B cell (primary cell): ENCODE data around the gene TXNDC15. TPM values are rescaled to one million over a fixed set of nuclear protein-coding genes. Genes with fewer than 3 reads are reported as not detected.

ENCODE experiments used
- ATAC-seq: fragments of 200-7000 bp; cut with Tn5 transposase; one replicate; pipeline ENCODE4 v1.10.0; 2021; ENCODE audit warnings: low read depth, mild to moderate bottlenecking, moderate number of reproducible peaks, moderate library complexity
- CTCF ChIA-PET: fragments of 350-600 bp; sonication (Branson Sonifier 250); formaldehyde crosslinking; loops from one replicate; lab custom pipeline; 2021; ENCODE audit warnings: antibody characterized with exemption, inconsistent platforms; lab: Charles Lee
- POLR2A ChIA-PET: fragments of 350-600 bp; sonication (Branson Sonifier 250); formaldehyde crosslinking; loops from one replicate; lab custom pipeline; 2021; ENCODE audit warnings: antibody characterized with exemption; lab: Charles Lee
- DNase-seq: peaks from one replicate; pipeline ENCODE4 v3.0.0; 2013
- H2AFZ ChIP-seq: 2 replicates; pipeline ENCODE4 v1.6.1; 2012; ENCODE audit warnings: mild to moderate bottlenecking, low read depth, low read length; ENCODE audit not compliant: insufficient read depth, poor library complexity, severe bottlenecking
- H3K27ac ChIP-seq, 2 donors: 1 replicate in 1 of 2; 2 replicates in 1 of 2; pipeline ENCODE4 v1.5.1; 2012 to 2013; ENCODE audit warnings: low read length in 2 of 2, mild to moderate bottlenecking in 2 of 2, moderate library complexity in 1 of 2
- H3K27me3 ChIP-seq, 4 experiments: fragments of 200-600 bp in 1 of 4; sonication (generic) in 1 of 4; replicated peaks in 1 of 4; 1 replicate in 2 of 4; 2 replicates in 2 of 4; pipeline versions ENCODE4 v1.6.1 to v1.7.0; 2013 to 2016; ENCODE audit warnings: low read length in 3 of 4, mild to moderate bottlenecking in 2 of 4, mixed read lengths in 1 of 4, moderate library complexity in 1 of 4; ENCODE audit not compliant: insufficient read depth in 4 of 4, control insufficient read depth in 3 of 4; ENCODE audit errors: control extremely low read depth in 1 of 4
- H3K36me3 ChIP-seq, 2 experiments: replicated peaks in 1 of 2; 1 replicate in 1 of 2; 2 replicates in 1 of 2; pipeline versions ENCODE4 v1.6.1 to v1.7.1; 2013; ENCODE audit warnings: low read length in 1 of 2; ENCODE audit not compliant: insufficient read depth in 2 of 2, control insufficient read depth in 1 of 2; ENCODE audit errors: control extremely low read depth in 1 of 2, extremely low read depth in 1 of 2
- H3K4me1 ChIP-seq, 2 donors: fragments of 200-600 bp in 1 of 2; sonication (generic) in 1 of 2; 1 replicate in 1 of 2; 2 replicates in 1 of 2; pipeline versions ENCODE4 v1.5.1 to v1.6.1; 2013 to 2017; ENCODE audit warnings: low read length in 2 of 2; ENCODE audit not compliant: control insufficient read depth in 2 of 2, insufficient read depth in 2 of 2
- H3K4me2 ChIP-seq: replicated peaks from 2 replicates; pipeline ENCODE3; 2012; ENCODE audit warnings: mild to moderate bottlenecking, low read depth, low read length; ENCODE audit not compliant: poor library complexity, severe bottlenecking
- H3K4me3 ChIP-seq, 5 experiments: fragments of 200-600 bp in 1 of 5; sonication (generic) in 1 of 5; 1 replicate in 3 of 5; 2 replicates in 2 of 5; pipeline versions ENCODE4 v1.5.1 to v1.7.0; 2011 to 2016; ENCODE audit warnings: low read length in 4 of 5, mild to moderate bottlenecking in 4 of 5, low read depth in 2 of 5, control low read depth in 1 of 5, moderate library complexity in 1 of 5; ENCODE audit not compliant: insufficient read depth in 1 of 5; ENCODE audit errors: control extremely low read depth in 1 of 5, extremely low read depth in 1 of 5
- H3K79me2 ChIP-seq: fragments of 200-600 bp; sonication (generic); one replicate; pipeline ENCODE4 v1.6.0; 2016; ENCODE audit warnings: low read length; ENCODE audit not compliant: control insufficient read depth, insufficient read depth
- H3K9ac ChIP-seq: fragments of 200-600 bp; sonication (generic); 2 replicates; pipeline ENCODE4 v1.6.1; 2017; ENCODE audit warnings: mild to moderate bottlenecking, low read length, moderate library complexity
- H3K9me3 ChIP-seq, 3 donors: one replicate each; pipeline versions ENCODE4 v1.6.1 to v1.7.1; 2013; ENCODE audit warnings: low read length in 2 of 3; ENCODE audit not compliant: control insufficient read depth in 2 of 3, insufficient read depth in 1 of 3; ENCODE audit errors: control extremely low read depth in 1 of 3
- H4K20me1 ChIP-seq: 2 replicates; pipeline ENCODE4 v1.6.0; 2012; ENCODE audit warnings: mild to moderate bottlenecking, low read length; ENCODE audit not compliant: insufficient read depth, control insufficient read depth, poor library complexity, severe bottlenecking
- H3K27ac Mint-ChIP-seq: one replicate; pipeline ENCODE4 v1.8.0; 2021; ENCODE audit warnings: mixed read lengths
- H3K27me3 Mint-ChIP-seq: one replicate; pipeline ENCODE4 v1.8.0; 2021; ENCODE audit warnings: mixed read lengths
- H3K4me1 Mint-ChIP-seq: one replicate; pipeline ENCODE4 v1.8.0; 2021; ENCODE audit warnings: mixed read lengths
- H3K4me3 Mint-ChIP-seq: one replicate; pipeline ENCODE4 v1.8.0; 2021; ENCODE audit warnings: mixed read lengths
- H3K9me3 Mint-ChIP-seq: one replicate; pipeline ENCODE4 v1.8.0; 2022; ENCODE audit warnings: mixed read lengths; ENCODE audit not compliant: insufficient read depth
- CTCF ChIP-seq: fragments of 200-600 bp; IDR thresholded peaks from one replicate; pipeline ENCODE4 v1.8.0; 2022; ENCODE audit warnings: antibody characterized with exemption, mild to moderate bottlenecking
- EZH2 ChIP-seq: IDR thresholded peaks from 2 replicates; pipeline ENCODE4 v1.6.1; 2012; ENCODE audit warnings: borderline replicate concordance, low read depth, mild to moderate bottlenecking, moderate library complexity, low read length; ENCODE audit not compliant: insufficient read depth, poor library complexity, severe bottlenecking
- WGBS: methylation state at CpG from one replicate; pipeline ENCODE4 v1.1.5; 2013; ENCODE audit warnings: missing lambda C conversion rate; ENCODE audit not compliant: insufficient coverage; 5-methylcytosine and 5-hydroxymethylcytosine counted together
- intact Hi-C: fragments of 100-400 bp; cut with micrococcal nuclease; formaldehyde crosslinking; loops from one replicate; pipeline ENCODE4 v1.10.0; 2022
- polyA plus RNA-seq: library from polyadenylated mRNA; depleted of rRNA; stranded (reverse); fragments of >200 nt; gene quantifications from 2 replicates; pipeline ENCODE4 v1.2.3, GENCODE V29; 2012
- total RNA-seq, 2 donors: library from RNA; stranded (reverse); fragments of 120-200 nt in 1 of 2; gene quantifications; 1 replicate in 1 of 2; 2 replicates in 1 of 2; pipeline versions ENCODE4 v1.2.3 to v1.2.4, GENCODE V29; 2013 to 2022

TXNDC15 gene
- total and polyA plus RNA-seq, 2 donors (not counting 1 experiment from before 2014, with no cell fraction given) = 18.5 to 50.4 TPM

GRCh38 chr5:134840811-134841210 lies 33.4 kb upstream of the TXNDC15 start:
- Histone ChIP-seq H3K27me3 (no peaks in the 10 kb centered on the region), H3K4me2 (no peak overlapping the region), H2AFZ (no peak overlapping the region), H3K4me3 (no peak overlapping the region), H3K4me1 (peaks cover 5% of the 10 kb centered on the region in 2 donors), H3K9ac (no peak overlapping the region), H3K36me3 (peaks cover 1 to 5% of the 10 kb centered on the region in 2 experiments), H3K27ac (no peak overlapping the region), H4K20me1 (no peaks in the 10 kb centered on the region), H3K9me3 (no peaks in the 10 kb centered on the region), H3K79me2 (no peaks in the 10 kb centered on the region)
- intact Hi-C loops = loop anchor here (10.0 kb wide), 1 partner anchor 196 kb away; the partner anchor contains the start of gene SEC24A
- Mint-ChIP-seq H3K27me3 (no peaks in the 10 kb centered on the region), H3K27ac (no peak overlapping the region), H3K4me1 (peaks cover 7% of the 10 kb centered on the region), H3K9me3 (no peaks in the 10 kb centered on the region), H3K4me3 (no peak overlapping the region)
- DNase-seq (no peak), ATAC-seq (no peak)
- CTCF ChIA-PET = interaction anchor here (0.6 kb wide), 1 partner anchor 15 kb away, joined by 4 read pairs; no protein-coding TSS in a partner anchor
- WGBS = 91% methylated on average over 1 of the region's 3 CpGs
- TF ChIP-seq CTCF (no peak), EZH2 (no peak)
- POLR2A ChIA-PET = no interaction called here

GRCh38 chr5:134844252-134844651 lies 29.9 kb upstream of the TXNDC15 start:
- H3K4me3 ChIP-seq = no peak overlapping the region
- no peak for DNase-seq
- H3K27ac Mint-ChIP-seq = no peak overlapping the region
- no peaks in the 10 kb centered on the region for H3K9me3 Mint-ChIP-seq
- H3K27ac ChIP-seq = no peak overlapping the region
- H3K36me3 ChIP-seq = peaks cover 0 to 6% of the 10 kb centered on the region in 2 experiments
- ChIA-PET POLR2A (interaction anchor here (2.1 kb wide), 1 partner anchor 29 kb away, joined by 11 read pairs; the partner anchor contains the start of gene TXNDC15), CTCF (interaction anchor here (3.8 kb wide), 1 partner anchor 60 kb away, joined by 36 read pairs; the partner anchor contains the start of gene PCBD2)
- WGBS = no CpG with 5 or more reads among the region's 1 CpG
- no peak overlapping the region for H3K9ac ChIP-seq
- H4K20me1 ChIP-seq = no peaks in the 10 kb centered on the region
- H3K27me3 ChIP-seq = no peaks in the 10 kb centered on the region
- peaks cover 17 to 21% of the 10 kb centered on the region in 2 donors for H3K4me1 ChIP-seq
- H3K4me3 Mint-ChIP-seq = no peak overlapping the region
- intact Hi-C loops = loop anchor here (10.0 kb wide), 1 partner anchor 199 kb away; the partner anchor contains the start of gene SEC24A
- H3K79me2 ChIP-seq = peaks cover 30% of the 10 kb centered on the region
- no peaks in the 10 kb centered on the region for H3K9me3 ChIP-seq
- H3K4me1 Mint-ChIP-seq = peaks cover 22% of the 10 kb centered on the region
- H2AFZ ChIP-seq = no peak overlapping the region
- H3K27me3 Mint-ChIP-seq = no peaks in the 10 kb centered on the region
- H3K4me2 ChIP-seq = no peak overlapping the region
- ATAC-seq = no peak
- TF ChIP-seq EZH2 = no peak
- TF ChIP-seq CTCF = no peak
